ENCODE measurements around the gene PPP3CA.

DNA sequence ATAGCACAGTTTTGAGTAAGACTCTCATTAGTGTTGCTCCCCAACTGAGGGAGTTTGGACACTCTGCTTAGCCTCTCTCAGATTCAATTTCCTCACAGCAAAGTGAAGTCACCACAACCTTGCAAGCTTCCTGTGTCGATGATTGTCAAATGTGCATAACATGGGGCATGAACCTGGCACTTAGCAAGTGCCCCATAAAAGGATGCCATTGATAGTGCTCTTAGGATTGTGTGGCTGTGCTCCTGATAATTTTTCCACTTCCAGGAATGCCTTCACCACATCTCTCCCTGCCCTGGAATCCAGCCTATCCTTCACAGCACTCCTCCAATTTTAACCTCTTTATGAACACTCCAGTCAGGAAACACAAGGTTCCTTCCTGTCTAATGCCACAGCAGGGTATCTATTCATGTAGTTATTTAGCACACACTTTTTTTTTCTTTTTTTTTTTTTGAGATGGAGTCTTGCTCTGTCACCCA lies 309.4 kb downstream of the PPP3CA start:
- TF ChIP-seq EZH2phosphoT487 (IDR thresholded peaks at IDR 0.05; ENCODE audit: borderline replicate concordance), result no peak
- TF ChIP-seq, protein P1, sequence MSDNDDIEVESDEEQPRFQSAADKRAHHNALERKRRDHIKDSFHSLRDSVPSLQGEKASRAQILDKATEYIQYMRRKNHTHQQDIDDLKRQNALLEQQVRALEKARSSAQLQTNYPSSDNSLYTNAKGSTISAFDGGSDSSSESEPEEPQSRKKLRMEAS (IDR thresholded peaks at IDR 0.05), result no peak
- TF ChIP-seq, protein P2, sequence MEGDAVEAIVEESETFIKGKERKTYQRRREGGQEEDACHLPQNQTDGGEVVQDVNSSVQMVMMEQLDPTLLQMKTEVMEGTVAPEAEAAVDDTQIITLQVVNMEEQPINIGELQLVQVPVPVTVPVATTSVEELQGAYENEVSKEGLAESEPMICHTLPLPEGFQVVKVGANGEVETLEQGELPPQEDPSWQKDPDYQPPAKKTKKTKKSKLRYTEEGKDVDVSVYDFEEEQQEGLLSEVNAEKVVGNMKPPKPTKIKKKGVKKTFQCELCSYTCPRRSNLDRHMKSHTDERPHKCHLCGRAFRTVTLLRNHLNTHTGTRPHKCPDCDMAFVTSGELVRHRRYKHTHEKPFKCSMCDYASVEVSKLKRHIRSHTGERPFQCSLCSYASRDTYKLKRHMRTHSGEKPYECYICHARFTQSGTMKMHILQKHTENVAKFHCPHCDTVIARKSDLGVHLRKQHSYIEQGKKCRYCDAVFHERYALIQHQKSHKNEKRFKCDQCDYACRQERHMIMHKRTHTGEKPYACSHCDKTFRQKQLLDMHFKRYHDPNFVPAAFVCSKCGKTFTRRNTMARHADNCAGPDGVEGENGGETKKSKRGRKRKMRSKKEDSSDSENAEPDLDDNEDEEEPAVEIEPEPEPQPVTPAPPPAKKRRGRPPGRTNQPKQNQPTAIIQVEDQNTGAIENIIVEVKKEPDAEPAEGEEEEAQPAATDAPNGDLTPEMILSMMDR (IDR thresholded peaks at IDR 0.05 in 2 of 3, conservative IDR thresholded peaks at IDR 0.05 in 1 of 3; ENCODE audit: borderline replicate concordance in 1 of 3, insufficient read depth in 1 of 3, low read depth in 2 of 3, low read length in 2 of 3), result no peak
- no peak for TF ChIP-seq POLR2A (IDR thresholded peaks at IDR 0.05; ENCODE audit: borderline replicate concordance, extremely low read depth, insufficient read depth, insufficient read length)
- no peak for TF ChIP-seq EZH2 (IDR thresholded peaks at IDR 0.05)
- TF ChIP-seq, protein P3, sequence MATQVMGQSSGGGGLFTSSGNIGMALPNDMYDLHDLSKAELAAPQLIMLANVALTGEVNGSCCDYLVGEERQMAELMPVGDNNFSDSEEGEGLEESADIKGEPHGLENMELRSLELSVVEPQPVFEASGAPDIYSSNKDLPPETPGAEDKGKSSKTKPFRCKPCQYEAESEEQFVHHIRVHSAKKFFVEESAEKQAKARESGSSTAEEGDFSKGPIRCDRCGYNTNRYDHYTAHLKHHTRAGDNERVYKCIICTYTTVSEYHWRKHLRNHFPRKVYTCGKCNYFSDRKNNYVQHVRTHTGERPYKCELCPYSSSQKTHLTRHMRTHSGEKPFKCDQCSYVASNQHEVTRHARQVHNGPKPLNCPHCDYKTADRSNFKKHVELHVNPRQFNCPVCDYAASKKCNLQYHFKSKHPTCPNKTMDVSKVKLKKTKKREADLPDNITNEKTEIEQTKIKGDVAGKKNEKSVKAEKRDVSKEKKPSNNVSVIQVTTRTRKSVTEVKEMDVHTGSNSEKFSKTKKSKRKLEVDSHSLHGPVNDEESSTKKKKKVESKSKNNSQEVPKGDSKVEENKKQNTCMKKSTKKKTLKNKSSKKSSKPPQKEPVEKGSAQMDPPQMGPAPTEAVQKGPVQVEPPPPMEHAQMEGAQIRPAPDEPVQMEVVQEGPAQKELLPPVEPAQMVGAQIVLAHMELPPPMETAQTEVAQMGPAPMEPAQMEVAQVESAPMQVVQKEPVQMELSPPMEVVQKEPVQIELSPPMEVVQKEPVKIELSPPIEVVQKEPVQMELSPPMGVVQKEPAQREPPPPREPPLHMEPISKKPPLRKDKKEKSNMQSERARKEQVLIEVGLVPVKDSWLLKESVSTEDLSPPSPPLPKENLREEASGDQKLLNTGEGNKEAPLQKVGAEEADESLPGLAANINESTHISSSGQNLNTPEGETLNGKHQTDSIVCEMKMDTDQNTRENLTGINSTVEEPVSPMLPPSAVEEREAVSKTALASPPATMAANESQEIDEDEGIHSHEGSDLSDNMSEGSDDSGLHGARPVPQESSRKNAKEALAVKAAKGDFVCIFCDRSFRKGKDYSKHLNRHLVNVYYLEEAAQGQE (IDR thresholded peaks at IDR 0.05; ENCODE audit: low read depth), result no peak
- TF ChIP-seq FOSL1 (IDR thresholded peaks at IDR 0.05; ENCODE audit: low read depth), result no peak
- TF ChIP-seq ZNF274 (IDR thresholded peaks at IDR 0.05; ENCODE audit: low read depth, low read length), result no peak
- no peak for TF ChIP-seq POLR2AphosphoS5 (IDR thresholded peaks at IDR 0.05; ENCODE audit: low read depth, low read length)
- TF ChIP-seq CBX3 (IDR thresholded peaks at IDR 0.05; ENCODE audit: low read depth), result no peak
- TF ChIP-seq JUND (IDR thresholded peaks at IDR 0.05), result no peak
- TF ChIP-seq SRF (IDR thresholded peaks at IDR 0.05; ENCODE audit: low read depth), result no peak

Data from HCT116 (cell line).